ENCODE data around the gene SAE1. TPM values are rescaled to one million over a fixed set of nuclear protein-coding genes. Genes with fewer than 3 reads are reported as not detected.

The SAE1 gene
- total RNA-seq (10 to 100 TPM; 67.7 to 73.8 TPM), polyA plus RNA-seq (ENCODE audit: insufficient read length in 6 of 6) (100 to 1,000 TPM in 3 of 6 donors, 10 to 100 TPM in 3; 88.2 to 125 (median 98.4) TPM)
- long read RNA-seq, donor 1, transcript SAE1-201 (9 exons, 2,049 nt): major isoform, 36 of 72 reads
- long read RNA-seq, donor 1, partial matches to known transcripts: 33 of 72 reads
- long read RNA-seq, donor 1, other reads (novel, unspliced or antisense): 0 of 72 reads
- long read RNA-seq, donor 2, transcript SAE1-201 (9 exons, 2,049 nt): major isoform, 25 of 65 reads
- long read RNA-seq, donor 2, partial matches to known transcripts: 31 of 65 reads
- long read RNA-seq, donor 2, other reads (novel, unspliced or antisense): 5 of 65 reads
- long read RNA-seq, donor 3, transcript SAE1-201 (9 exons, 2,049 nt): major isoform, 37 of 41 reads
- long read RNA-seq, donor 3, partial matches to known transcripts: 0 of 41 reads
- long read RNA-seq, donor 3, other reads (novel, unspliced or antisense): 0 of 41 reads
- long read RNA-seq, donor 4, transcript SAE1-201 (9 exons, 2,049 nt): major isoform, 30 of 42 reads
- long read RNA-seq, donor 4, partial matches to known transcripts: 1 of 42 reads
- long read RNA-seq, donor 4, other reads (novel, unspliced or antisense): 7 of 42 reads
- long read RNA-seq, donor 5, transcript SAE1-201 (9 exons, 2,049 nt): major isoform, 15 of 38 reads
- long read RNA-seq, donor 5, partial matches to known transcripts: 21 of 38 reads
- long read RNA-seq, donor 5, other reads (novel, unspliced or antisense): 0 of 38 reads
- long read RNA-seq, donor 6, transcript SAE1-201 (9 exons, 2,049 nt): major isoform, 28 of 32 reads
- long read RNA-seq, donor 6, partial matches to known transcripts: 0 of 32 reads
- long read RNA-seq, donor 6, other reads (novel, unspliced or antisense): 0 of 32 reads
- long read RNA-seq, donor 7, transcript SAE1-201 (9 exons, 2,049 nt): major isoform, 20 of 21 reads
- long read RNA-seq, donor 7, partial matches to known transcripts: 0 of 21 reads
- long read RNA-seq, donor 7, other reads (novel, unspliced or antisense): 0 of 21 reads
- long read RNA-seq, donor 8, transcript SAE1-201 (9 exons, 2,049 nt): major isoform, 14 of 16 reads
- long read RNA-seq, donor 8, partial matches to known transcripts: 0 of 16 reads
- long read RNA-seq, donor 8, other reads (novel, unspliced or antisense): 0 of 16 reads
- long read RNA-seq, donor 9, partial matches to known transcripts: 0 of 1 reads
- long read RNA-seq, donor 9, other reads (novel, unspliced or antisense): 0 of 1 reads
- long read RNA-seq, donor 10, transcript SAE1-201 (9 exons, 2,049 nt): major isoform, 20 of 35 reads
- long read RNA-seq, donor 10, partial matches to known transcripts: 5 of 35 reads
- long read RNA-seq, donor 10, other reads (novel, unspliced or antisense): 8 of 35 reads
- long read RNA-seq, donor 11: 0 reads
- long read RNA-seq, donor 12, transcript SAE1-201 (9 exons, 2,049 nt): major isoform, 15 of 21 reads
- long read RNA-seq, donor 12, partial matches to known transcripts: 5 of 21 reads
- long read RNA-seq, donor 12, other reads (novel, unspliced or antisense): 0 of 21 reads

GRCh38 chr19:47130589-47131227 is at the start of gene SAE1:
Gene SAE1 (plus strand): TSS chr19:47130835. CDS start chr19:47130931, 96 bp downstream.
- DNase-seq (peak; percentile 93 to 99 (median 97)), ATAC-seq (peak; percentile 92)
- Histone ChIP-seq H3K9me3 (peaks cover 0 to 2% of the 10 kb centered on the region in 2 donors), H3K27ac (peak within 1 kb of the TSS; percentile 88 to 91), H3K4me3 (peak within 1 kb of the TSS; percentile 83 to 84), H3K27me3 (no peaks in the 10 kb centered on the region), H3K36me3 (no peaks in the 10 kb centered on the region), H3K4me1 (peaks cover 16 to 35% of the 10 kb centered on the region in 2 donors)
- TF ChIP-seq, protein P1, sequence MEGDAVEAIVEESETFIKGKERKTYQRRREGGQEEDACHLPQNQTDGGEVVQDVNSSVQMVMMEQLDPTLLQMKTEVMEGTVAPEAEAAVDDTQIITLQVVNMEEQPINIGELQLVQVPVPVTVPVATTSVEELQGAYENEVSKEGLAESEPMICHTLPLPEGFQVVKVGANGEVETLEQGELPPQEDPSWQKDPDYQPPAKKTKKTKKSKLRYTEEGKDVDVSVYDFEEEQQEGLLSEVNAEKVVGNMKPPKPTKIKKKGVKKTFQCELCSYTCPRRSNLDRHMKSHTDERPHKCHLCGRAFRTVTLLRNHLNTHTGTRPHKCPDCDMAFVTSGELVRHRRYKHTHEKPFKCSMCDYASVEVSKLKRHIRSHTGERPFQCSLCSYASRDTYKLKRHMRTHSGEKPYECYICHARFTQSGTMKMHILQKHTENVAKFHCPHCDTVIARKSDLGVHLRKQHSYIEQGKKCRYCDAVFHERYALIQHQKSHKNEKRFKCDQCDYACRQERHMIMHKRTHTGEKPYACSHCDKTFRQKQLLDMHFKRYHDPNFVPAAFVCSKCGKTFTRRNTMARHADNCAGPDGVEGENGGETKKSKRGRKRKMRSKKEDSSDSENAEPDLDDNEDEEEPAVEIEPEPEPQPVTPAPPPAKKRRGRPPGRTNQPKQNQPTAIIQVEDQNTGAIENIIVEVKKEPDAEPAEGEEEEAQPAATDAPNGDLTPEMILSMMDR (IDR thresholded peaks at IDR 0.05): peak; percentile 17 to 45
- intact Hi-C loops (cut with DNase I): no loop called here

DNA sequence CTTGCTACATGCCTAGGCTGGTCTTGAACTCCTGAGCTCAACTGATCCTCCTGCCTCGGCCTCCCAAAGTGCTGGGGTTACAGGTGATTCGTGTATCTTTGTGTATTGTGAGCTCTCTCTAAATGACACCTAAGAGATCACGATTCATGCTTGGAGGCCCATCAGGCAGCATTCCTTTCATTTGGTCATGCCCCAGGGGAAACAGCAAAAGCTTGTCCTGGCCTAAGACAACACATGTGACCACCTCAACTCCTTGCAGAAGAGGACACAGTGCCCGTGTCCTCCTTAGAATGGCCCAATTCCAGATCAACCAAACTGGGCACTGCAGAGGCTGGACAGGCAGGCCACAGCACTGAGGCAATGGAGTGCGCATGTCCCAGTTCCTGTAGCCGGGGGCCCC is 49.5 kb upstream of the SAE1 start:
- H3K27ac ChIP-seq: no peak overlapping the region
- peak in 1 of 4 donors; percentile 25 for DNase-seq
- H3K9me3 ChIP-seq: no peaks in the 10 kb centered on the region
- no peak overlapping the region for H3K4me3 ChIP-seq
- TF ChIP-seq, protein P1 (IDR thresholded peaks at IDR 0.05): no peak
- ATAC-seq: no peak
- H3K4me1 ChIP-seq: peaks cover 4 to 10% of the 10 kb centered on the region in 2 donors
- intact Hi-C loops (cut with DNase I): loop anchor here in 1 of 2 donors (5.0 kb wide), 1 partner anchor 41 kb away; no protein-coding TSS in a partner anchor
- H3K36me3 ChIP-seq: peaks cover 0 to 100% of the 10 kb centered on the region in 2 donors
- no peaks in the 10 kb centered on the region for H3K27me3 ChIP-seq

- Histone ChIP-seq H3K4me1 (peaks cover 4 to 5% of the 10 kb centered on the region in 2 donors), H3K9me3 (no peaks in the 10 kb centered on the region), H3K4me3 (no peak overlapping the region), H3K27ac (no peak overlapping the region), H3K36me3 (peaks cover 0 to 100% of the 10 kb centered on the region in 2 donors), H3K27me3 (no peaks in the 10 kb centered on the region)
- ATAC-seq (no peak), DNase-seq (peak in 1 of 4 donors; percentile 8)
- intact Hi-C loops (cut with DNase I): loop anchor here in 1 of 2 donors (5.0 kb wide), 1 partner anchor 40 kb away; no protein-coding TSS in a partner anchor
- TF ChIP-seq, protein P1 (IDR thresholded peaks at IDR 0.05): no peak
These were observed 48.1 kb upstream of the SAE1 start for GRCh38 chr19:47082493-47082892.

- ATAC-seq (no peak), DNase-seq (peak in 1 of 4 donors; percentile 39)
- H3K36me3 ChIP-seq: peaks cover 0 to 100% of the 10 kb centered on the region in 2 donors
- H3K4me1 ChIP-seq: no peaks in the 10 kb centered on the region
- H3K4me3 ChIP-seq: no peak overlapping the region
- no peak overlapping the region for H3K27ac ChIP-seq
- no peaks in the 10 kb centered on the region for H3K27me3 ChIP-seq
- no peaks in the 10 kb centered on the region for H3K9me3 ChIP-seq
- TF ChIP-seq, protein P1 (IDR thresholded peaks at IDR 0.05): no peak
- intact Hi-C loops (cut with DNase I): loop anchor here in 1 of 2 donors (5.0 kb wide), 1 partner anchor 37 kb away; no protein-coding TSS in a partner anchor
These were observed 45.7 kb upstream of the SAE1 start for GRCh38 chr19:47084879-47085439.
